T-helper 2 cell treated with Interferon-gamma antibody and Interleukin-4, amounts not matched to agents 100 ng/mL and 5 ng/mL, for 36 hours (primary cell): ENCODE measurements around the gene BGLAP. TPM values are rescaled to one million over a fixed set of nuclear protein-coding genes. Genes with fewer than 3 reads are reported as not detected.

Experiments
- intact Hi-C: fragments of 100-400 bp; cut with micrococcal nuclease; formaldehyde crosslinking; loops from one replicate; pipeline ENCODE4 v1.15.1; 2023
- total RNA-seq: library from RNA; stranded (reverse); gene quantifications from 2 replicates; pipeline ENCODE4 v1.2.3, GENCODE V29; 2022

Gene BGLAP
- total RNA-seq, 1 donor from 2014 or later, result 2.9 TPM

DNA sequence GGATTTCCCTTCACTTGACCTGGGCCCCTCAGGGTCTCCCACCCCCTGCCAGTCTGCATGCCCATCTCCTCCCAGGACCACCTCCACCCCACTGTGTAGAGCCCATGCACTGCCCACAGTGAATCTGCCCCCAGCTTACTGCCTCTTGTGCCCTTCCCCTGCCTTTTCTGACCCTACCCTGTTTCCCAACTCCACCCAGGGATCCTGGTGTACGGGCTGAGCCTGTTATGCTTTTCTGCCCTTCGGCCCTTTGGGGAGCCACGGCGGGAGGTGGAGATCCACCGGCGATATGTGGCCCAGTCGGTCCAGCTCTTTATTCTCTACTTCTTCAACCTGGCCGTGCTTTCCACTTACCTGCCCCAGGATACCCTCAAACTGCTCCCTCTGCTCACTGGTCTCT, 44.1 kb downstream of the BGLAP start:
- intact Hi-C loops, result no loop called here

DNA sequence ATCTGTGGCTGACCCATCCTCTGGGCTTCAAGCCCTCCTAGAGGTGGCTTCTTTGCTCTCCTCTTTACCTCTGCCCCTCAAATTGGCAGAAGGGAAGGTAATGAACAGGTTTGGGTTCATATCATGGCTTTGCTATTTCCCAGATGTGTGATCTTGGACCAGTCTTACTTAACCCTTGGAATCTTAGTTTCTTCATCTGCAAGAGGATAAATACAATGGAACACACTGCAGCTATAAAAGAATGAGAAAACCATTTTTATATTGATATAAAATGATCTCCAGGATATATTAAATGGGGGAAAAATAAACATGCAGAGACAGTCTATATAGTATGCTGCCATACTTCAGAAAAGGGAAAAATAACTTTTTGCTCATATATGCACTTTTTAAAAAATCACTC, 47.9 kb downstream of the BGLAP start:
- intact Hi-C loops, result no loop called here

DNA sequence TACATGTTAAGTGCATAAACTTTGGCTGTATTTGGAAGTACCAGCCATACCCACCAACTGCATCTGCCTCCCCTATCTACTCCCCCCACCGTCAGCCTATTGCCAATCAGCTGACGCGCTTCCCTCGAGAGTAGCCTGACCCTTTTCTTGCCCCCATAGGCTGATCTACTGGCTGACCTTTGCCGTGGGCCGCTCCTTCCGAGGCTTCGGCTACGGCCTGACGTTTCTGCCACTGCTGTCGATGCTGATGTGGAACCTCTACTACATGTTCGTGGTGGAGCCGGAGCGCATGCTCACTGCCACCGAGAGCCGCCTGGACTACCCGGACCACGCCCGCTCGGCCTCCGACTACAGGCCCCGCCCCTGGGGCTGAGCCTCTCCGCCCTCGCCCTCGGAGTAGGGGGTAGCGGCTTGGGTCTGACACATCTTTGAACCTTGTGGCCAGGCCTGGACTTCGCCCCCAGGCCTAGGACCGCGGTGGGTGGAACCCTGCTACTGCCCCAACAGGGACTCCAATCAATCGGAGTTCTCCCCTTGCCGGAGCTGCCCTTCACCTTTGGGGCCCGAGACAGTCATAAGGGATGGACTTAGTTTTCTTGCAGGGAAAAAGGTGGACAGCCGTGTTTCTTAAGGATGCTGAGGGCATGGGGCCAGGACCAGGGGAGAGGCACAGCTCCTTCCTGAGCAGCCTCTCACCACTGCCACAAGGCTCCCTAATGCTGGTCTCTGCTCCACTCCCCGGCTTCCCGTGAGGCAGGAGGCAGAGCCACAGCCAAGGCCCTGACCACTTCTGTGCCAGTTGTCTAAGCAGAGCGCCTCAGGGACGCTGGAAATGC, 49.5 kb downstream of the BGLAP start:
- intact Hi-C loops, result no loop called here

Other genes starting within 250 kb of the BGLAP start
- gene SSR2, start 221.2 kb upstream of the BGLAP start, total RNA-seq, result 265 and 268 TPM in 2 replicates
- gene UBQLN4, start 188.4 kb upstream of the BGLAP start, total RNA-seq, result 36.8 and 37.2 TPM in 2 replicates
- gene LAMTOR2, start 187.4 kb upstream of the BGLAP start, total RNA-seq, result 69.4 and 71.6 TPM in 2 replicates
- gene RAB25, start 181.0 kb upstream of the BGLAP start, total RNA-seq, result not detected in 2 replicates
- gene MEX3A, start 159.7 kb upstream of the BGLAP start, total RNA-seq, result 0.20 and 0.50 TPM in 2 replicates
- gene LMNA, start 127.5 kb upstream of the BGLAP start, total RNA-seq, result 98.8 and 104 TPM in 2 replicates
- gene SEMA4A, start 88.6 kb upstream of the BGLAP start, total RNA-seq, result 10.5 and 12.4 TPM in 2 replicates
- 32.2 and 34.3 TPM in 2 replicates for gene SLC25A44, start 48.1 kb upstream of the BGLAP start, total RNA-seq
- gene PMF1, start 29.2 kb upstream of the BGLAP start, total RNA-seq, result 84.0 and 84.1 TPM in 2 replicates
- 8.0 and 8.6 TPM in 2 replicates for gene PAQR6, start 5.9 kb downstream of the BGLAP start, total RNA-seq
- gene SMG5, start 40.6 kb downstream of the BGLAP start, total RNA-seq, result 69.2 and 73.1 TPM in 2 replicates
- 9.4 TPM in 2 replicates for gene TMEM79, start 42.1 kb downstream of the BGLAP start, total RNA-seq
- gene GLMP, start 53.5 kb downstream of the BGLAP start, total RNA-seq, result 28.9 and 31.3 TPM in 2 replicates
- gene VHLL, start 57.1 kb downstream of the BGLAP start, total RNA-seq, result 0.30 and 0.34 TPM in 2 replicates
- gene CCT3, start 96.1 kb downstream of the BGLAP start, total RNA-seq, result 307 and 319 TPM in 2 replicates
- 0.50 TPM in 1 of 2 replicates, not detected in the other for gene TSACC, start 96.3 kb downstream of the BGLAP start, total RNA-seq
- not detected in 2 replicates for gene RHBG, start 127.0 kb downstream of the BGLAP start, total RNA-seq